HG02678 (cell line): ENCODE measurements around the gene TSNAX.
"Not testable (repeated sequence)": the region's sequence is repeated elsewhere in the genome, so short reads cannot be mapped to it uniquely, and the experiment has no call there.

Experiments
- ATAC-seq: cut with Tn5 transposase; IDR thresholded peaks from one replicate; pipeline ENCODE4 v1.9.1; 2021; ENCODE audit warnings: mild to moderate bottlenecking, moderate library complexity; ENCODE audit not compliant: unreplicated experiment

The TSNAX gene

DNA sequence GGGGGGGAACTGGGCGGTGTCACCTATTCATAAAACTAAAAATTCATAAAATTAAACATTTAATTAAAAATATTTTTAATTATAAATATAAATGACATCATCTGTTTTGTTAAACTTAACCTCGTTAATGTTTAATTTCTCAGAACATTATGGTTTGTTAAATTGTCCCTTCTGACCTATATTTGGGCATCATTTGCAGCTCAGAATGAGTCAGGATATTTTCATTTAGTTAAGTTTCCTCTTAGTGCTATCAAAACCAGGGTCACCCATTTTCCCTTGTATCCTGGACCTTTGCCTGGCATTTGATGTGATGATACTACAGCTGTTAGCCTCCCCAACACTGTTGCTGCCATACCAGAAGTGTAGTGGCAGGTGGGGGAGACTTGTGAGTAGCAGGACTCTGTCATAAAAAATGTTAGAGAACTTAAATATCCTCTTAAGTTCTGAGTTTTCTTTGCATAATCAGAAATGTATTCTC is 30.3 kb downstream of the TSNAX start:
- no peak for ATAC-seq

DNA sequence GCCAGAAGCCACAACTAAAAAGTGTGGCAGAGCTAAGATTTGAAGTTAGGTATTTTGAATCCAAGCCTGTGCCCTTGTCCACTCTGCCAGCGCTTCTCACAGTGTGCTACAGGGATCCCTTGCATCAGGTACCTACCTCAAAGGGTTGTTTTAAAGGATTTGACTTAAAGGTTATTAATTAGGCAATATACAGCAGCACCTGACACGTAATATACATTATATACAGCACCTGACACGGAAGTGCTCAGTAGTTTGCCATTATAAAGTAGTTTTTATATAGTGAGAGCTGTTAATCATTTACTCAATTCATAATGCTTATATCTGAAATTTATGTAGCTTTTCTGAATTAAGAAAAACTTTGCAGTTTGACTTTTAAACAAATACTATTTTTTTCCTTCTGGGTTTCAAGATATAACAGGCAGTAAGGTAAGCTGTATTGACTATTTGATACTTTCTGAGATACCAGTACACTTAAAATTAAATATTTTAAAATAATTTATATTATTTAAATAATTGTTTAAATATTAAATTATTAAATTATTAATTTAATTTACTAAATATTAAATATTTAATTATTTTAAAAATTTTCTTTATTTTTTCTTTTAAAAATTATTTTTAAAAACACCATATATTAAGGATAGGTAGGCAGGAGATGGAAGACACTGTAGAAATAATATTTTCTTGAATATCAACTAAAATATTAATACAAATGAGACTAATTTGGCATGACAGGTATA is 33.3 kb downstream of the TSNAX start:
- no peak for ATAC-seq

DNA sequence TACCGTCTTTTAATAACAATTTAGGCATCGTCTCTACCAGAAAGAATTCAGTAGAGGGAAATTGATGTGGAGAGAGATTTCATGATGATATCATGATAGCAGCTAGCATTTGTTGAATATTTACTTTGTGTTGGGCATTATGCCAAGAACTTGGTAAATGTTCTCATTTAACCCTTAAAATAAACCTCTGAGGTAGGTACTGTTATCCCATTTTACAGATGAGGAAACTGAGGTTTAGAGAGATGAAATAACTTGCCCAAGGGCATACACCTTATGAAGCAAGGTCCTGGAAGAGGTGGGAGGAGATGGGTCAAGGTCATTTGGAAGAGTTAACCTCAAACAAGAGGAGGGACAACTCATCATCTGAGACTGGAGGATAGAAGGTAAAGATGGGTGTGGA is 34.8 kb downstream of the TSNAX start:
- ATAC-seq = no peak

DNA sequence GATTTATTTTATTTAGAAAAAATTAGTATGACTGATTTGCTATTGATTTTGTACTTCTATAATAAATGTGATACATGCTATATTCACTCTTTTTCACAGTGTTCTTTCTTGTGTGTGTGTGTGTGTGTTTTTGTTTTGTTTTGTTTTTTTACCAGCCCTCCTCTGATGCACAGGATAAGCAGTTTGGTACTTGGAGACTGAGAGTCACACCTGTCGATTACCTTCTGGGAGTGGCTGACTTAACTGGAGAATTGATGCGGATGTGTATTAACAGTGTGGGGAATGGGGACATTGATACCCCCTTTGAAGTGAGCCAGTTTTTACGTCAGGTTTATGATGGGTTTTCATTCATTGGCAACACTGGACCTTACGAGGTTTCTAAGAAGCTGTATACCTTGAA is 35.9 kb downstream of the TSNAX start:
- no peak for ATAC-seq

DNA sequence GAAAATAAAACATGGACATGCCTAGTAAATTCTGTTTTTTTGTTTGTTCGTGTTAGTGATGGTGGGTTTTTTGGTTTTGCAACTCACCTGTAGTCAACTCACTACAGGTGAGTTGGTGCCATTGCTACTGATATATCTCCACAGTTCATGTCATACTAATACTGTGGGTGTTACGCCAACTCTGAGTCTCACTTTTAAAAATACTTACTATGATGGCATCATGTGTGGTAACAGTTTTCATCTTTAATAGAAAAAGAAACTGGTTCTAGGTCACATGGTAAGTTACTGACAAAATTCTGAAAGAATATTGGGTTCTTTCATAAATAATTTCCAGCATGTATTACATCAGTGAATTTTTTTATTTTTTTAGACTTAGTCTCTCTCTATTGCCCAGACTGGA is 38.0 kb downstream of the TSNAX start:
- ATAC-seq = no peak

DNA sequence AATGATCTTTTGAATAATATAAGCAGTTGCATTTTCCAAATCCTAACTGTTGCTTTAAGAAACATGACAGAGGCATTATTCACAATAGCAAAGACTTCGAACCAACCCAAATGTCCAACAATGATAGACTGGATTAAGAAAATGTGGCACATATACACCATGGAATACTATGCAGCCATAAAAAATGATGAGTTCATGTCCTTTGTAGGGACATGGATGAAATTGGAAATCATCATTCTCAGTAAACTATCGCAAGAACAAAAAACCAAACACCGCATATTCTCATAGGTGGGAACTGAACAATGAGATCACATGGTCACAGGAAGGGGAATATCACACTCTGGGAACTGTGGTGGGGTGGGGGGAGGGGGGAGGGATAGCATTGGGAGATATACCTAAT is 41.8 kb downstream of the TSNAX start:
- ATAC-seq = not testable (repeated sequence)

DNA sequence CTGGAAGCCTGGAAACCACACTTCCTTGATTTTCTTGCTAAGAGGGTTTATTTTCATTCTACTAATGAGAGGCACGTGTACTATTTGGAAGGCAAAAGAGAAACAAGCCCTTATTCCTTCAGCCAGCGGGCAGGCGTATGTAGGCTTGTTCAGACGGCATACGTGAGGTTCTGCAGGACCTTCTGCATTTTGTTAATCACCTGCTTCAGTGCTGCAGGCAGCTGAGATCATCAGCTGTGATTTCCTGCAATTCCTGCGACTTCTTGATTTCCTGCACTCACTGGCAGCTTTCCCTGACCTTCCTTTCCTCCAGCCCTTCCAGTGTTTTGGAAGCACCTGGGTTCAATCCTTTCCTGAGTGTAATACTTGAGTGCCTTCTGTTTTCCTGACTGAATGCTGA is 43.4 kb downstream of the TSNAX start:
- no peak for ATAC-seq

DNA sequence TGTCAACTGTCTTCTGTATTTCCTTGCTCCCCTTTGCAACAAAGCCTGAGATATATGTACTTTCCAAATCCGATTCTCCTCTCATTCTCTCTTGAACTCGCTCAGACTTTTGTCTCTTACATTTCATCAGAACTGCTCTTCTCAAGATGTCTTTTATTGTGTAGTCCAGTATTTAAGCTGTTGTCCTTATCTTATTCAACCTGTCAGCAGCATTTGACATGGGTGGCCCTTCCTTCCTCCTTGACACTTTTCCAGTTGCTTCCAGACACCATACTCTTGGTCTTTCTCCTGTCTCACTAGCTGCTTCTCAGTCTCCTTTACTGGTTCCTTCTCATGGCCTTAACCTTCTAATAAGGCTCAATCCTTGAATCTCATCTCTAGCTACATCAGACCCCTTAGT is 47.0 kb downstream of the TSNAX start:
- ATAC-seq = no peak

DNA sequence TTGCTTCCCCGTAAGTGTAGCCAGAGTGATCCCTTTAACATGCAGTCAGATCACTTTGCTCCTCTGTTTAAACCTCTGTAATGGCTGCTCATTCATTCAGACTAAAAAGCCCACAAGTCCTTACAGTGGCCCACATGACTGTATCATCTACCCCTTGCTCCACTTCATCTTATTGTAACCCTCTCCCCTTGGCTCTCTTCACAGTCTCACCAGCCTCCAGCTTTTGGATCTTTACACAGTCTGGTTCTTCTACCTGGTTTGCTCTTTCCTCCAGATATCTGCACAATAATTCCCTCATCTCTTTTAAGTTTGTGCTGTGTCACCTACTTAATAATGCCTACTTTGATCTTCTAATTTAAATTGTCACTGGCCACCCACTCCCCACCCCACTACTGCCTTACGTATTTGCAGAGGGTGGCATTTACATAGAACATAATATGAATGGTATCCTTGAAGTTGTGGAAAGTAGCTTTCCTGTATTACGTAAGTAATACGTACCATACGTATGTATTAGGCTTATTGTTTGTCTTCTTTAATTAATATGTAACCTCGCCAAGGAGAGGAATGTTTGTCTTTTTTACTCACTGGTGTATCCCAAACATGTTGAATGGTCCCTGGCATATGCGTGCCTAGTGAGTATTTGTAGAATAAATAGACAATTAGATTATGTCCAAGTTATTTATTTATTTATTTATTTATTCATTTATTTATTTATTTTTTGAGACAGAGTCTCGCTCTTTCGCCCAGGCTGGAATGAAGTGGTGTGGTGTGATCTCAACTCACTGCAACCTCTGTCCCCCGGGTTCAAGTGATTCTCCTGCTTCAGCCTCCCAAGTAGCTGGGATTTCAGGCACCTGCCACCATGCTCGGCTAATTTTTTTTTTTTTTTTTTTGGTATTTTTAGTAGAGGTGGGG is 48.6 kb downstream of the TSNAX start:
- no peak for ATAC-seq

DNA sequence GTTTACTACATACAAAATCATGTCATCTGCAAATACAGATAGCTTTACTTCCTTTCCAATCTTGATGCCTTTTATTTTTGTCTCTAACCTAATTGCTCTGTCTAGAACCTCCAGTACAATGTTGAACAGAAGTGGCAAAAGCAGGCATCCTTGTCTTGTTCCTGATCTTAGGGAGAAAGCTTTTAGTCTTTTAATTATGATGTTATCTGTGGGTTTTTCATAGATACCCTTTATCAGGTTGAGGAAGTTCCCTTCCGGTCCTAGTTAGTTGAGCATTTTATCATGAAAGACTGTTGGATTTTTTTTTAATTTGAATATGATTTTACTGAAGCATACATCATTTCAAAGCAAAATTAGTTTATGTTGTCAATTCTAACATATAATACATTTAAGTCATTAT is 52.4 kb downstream of the TSNAX start:
- ATAC-seq = no peak

DNA sequence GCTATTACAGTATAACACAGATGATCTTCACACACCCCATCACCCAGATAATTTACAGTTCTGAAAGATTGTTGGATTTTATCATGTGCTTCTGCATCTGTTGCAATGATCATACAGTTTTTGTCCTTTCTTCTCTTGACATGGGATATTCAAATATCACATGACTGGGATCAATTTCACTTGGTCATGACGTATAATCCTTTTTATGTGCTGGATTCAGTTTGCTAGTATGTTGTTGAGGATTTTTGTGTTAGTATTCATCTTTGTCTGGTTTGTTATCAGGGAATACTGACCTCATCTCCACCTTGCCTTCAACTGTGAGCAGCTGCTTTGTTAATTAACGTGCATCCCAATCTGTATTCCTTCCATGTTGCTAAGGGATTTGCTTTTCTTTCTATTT is 53.4 kb downstream of the TSNAX start:
- ATAC-seq = no peak

DNA sequence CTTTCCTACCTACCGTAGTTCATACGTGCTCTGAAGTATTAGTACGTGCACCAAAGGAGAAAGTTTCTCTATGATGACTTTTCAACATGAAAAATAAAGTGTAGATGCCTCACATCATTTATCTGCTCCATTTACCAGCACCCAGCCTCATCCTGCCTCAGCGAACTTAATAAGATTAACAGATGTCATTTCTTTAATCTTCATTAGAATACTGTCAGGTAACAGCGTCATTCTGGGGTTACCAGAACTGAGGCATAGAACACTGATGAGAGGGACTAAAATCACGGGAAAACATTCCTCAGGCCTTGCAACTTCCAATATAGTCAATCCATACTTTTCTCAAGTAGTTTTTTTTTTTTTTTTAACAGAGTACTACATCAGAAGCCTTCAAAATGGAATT is 54.9 kb downstream of the TSNAX start:
- ATAC-seq = no peak

DNA sequence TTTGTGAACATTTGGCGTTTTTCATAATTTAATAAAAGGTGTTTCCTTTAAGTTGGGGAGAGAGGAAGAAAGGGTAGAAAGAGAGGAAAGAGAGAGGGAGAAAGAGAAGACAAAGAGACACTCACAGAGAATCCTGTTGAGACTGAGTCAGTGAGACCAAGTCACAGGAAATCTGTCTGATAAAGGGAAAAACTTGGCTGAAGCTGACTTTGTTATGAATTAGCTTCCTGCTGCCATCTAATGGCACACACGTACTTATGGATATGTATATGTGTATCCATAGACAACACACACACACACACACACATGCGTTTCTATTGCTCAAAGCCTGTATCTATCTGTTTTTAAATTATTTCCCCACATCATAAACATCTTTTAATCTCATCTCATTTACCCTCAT is 55.6 kb downstream of the TSNAX start:
- ATAC-seq = no peak

DNA sequence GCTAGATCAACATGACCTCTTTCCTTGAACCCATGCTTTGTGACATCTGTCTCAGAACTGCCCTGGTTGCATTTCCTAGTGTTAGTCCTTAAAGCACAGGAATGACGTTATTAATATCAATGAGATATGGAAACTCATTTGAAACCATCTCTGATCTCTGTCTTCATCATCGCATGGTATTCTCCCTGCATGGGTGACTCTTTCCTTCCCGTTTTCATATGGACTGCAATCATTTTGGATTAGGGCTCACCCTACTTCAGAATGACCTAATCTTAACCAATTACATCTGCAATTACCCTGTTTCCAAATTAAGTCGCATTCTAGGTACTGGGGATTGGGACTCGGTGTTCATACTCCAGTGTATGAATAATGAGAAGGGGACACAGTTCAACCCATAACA is 56.5 kb downstream of the TSNAX start:
- ATAC-seq = no peak

DNA sequence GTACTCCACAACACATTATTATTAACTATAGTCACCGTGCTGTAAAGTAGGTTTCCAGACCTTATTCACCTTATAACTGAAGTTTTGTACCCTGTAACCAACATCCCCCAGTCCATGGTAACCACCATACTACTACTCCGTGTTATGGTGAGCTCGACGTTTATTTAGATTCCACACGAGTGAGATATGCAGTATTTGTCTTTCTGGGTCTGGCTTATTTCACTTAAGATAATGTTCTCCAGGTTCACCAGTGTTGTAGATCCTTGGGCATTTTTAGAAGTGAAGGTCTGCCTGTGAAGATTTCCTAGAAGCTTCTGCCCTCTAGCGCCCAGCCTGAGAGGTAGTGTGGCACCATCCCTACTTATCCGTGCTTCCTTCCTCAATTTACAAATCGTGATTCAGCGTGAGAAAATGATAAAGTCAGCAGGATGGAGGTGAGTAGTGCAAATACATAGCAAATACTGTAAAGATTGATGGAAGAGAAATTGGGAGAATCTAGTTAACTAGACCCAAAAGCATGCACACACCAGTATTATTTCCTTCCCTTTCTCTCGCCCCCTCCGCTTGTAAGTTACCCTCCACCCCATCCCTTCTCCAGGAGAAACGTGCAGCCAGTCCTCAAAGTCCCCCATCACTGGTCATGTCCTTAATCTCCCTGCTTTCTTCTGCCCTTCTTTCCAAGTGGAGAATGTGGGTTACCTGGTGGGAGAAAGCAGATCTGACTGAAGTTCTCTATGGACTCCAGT is 62.2 kb downstream of the TSNAX start:
- ATAC-seq = peak; percentile 56

DNA sequence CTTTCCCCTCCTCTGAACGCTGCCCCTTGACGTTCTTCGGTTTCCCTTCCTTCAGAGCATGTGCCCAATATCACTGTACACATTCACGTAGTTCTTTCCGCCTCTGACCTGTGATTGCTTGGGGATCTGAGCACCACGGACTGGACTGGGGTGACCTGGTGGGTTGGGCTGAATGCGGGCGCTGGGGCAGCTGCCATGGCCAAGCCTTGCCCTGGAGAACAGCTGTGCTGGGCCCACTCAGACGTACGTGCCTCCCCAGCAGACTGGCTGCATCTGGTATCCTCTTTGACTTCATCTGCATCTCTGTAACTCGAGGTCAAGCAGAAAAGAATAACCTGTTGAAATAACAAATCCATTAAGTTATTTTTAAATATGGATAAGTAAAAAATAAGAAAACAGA is 63.0 kb downstream of the TSNAX start:
- no peak for ATAC-seq

DNA sequence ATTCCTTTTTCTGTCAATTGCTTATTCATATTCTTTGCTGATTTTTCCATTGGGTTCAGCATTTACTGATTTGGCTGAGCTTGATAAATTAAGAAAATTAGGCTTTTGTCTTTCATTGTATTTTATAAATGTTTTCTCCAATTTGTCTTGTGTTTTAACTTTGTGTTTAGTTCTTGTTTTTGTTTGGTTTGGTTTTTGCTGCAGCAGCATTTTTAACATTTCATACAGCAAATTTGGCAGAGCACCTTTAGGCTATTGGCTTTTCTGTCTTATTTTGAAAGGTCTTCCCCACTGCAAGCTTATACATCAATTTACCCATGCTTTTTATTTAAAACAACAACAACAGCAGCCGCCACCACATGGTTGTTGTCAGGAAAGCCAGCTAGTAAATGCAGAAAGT is 64.3 kb downstream of the TSNAX start:
- no peak for ATAC-seq

DNA sequence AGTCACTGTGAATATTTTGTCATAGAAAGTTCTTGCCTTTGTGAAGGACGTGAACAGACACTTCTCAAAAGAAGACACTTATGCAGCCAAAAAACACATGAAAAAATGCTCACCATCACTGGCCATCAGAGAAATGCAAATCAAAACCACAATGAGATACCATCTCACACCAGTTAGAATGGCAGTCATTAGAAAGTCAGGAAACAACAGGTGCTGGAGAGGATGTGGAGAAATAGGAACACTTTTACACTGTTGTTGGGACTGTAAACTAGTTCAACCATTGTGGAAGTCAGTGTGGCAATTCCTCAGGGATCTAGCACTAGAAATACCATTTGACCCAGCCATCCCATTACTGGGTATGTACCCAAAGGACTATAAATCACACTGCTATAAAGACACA is 64.8 kb downstream of the TSNAX start:
- not testable (repeated sequence) for ATAC-seq

DNA sequence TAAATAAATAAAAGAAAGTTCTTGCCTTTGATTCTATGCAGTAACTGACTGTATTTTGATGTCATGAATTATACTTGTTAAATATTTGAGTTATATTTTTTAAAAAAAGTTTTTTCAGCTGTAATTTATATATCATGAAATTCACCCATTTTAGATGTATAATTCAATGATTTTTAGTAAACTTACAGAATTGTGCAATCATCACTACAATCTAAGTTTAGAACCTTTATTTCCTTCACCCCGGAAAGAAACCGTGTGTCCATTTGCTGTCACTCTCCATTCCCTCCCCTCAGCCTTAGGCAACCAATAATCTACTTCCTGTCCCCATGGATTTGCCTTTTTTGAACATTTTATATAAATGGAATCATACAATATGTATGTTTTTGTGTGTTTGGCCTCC is 65.7 kb downstream of the TSNAX start:
- ATAC-seq = no peak

DNA sequence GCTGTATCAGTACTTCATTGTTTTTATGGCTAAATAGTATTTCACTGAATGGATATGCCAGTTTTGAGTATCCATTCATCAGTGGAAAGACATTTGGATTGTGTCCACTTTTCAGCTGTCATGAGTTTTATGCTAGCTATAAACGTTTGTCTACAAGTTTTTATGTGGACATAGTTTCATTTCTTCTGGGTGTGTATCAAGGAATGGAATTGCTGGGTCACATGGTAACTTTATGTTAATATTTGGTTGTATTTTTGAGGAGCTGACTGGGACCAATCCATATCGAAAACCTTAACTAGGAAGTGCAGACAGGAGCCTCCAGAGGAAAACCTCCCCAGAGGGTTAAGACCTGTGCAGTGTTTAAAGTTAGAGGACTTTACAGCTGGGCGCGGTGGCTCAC is 66.3 kb downstream of the TSNAX start:
- ATAC-seq = no peak

DNA sequence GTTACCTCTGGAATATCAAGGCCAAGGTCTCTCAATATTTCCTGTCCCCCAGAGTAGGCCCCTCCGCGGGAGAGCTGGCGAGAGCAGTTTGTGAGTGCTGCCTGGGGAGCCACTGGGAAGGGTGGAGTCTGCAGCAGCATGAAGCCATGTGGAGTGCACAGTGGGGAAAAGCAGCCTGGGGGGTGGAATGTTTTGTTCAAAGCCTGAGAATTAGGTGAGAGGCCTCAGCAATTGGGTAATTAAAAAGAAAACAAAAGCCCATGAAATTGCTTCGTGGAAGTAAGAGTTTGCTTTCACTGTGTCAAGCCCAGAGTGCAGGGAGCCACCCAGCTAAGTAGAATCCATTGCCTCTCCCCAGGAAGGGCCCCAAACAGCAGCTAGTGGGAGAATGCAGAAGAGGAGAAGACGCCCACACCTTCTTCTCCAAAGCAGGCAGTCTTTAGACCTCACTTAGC is 67.9 kb downstream of the TSNAX start:
- ATAC-seq = no peak
